ENCODE data around the gene COLQ.
A peak's percentile ranks its signal among the peaks of the same experiment; 100 is the strongest.

The COLQ gene

GRCh38 chr3:15506571-15506970 is 14.9 kb downstream of the COLQ start:
- H3K36me3 Mint-ChIP-seq = no peaks in the 10 kb centered on the region
- H3K27ac Mint-ChIP-seq = no peak overlapping the region
- peaks cover 4% of the 10 kb centered on the region for H3K4me1 Mint-ChIP-seq
- H3K4me3 Mint-ChIP-seq = no peak overlapping the region
- no peak for ATAC-seq
- H3K9me3 Mint-ChIP-seq = no peaks in the 10 kb centered on the region
- H3K27me3 Mint-ChIP-seq = peaks cover 1% of the 10 kb centered on the region

DNA sequence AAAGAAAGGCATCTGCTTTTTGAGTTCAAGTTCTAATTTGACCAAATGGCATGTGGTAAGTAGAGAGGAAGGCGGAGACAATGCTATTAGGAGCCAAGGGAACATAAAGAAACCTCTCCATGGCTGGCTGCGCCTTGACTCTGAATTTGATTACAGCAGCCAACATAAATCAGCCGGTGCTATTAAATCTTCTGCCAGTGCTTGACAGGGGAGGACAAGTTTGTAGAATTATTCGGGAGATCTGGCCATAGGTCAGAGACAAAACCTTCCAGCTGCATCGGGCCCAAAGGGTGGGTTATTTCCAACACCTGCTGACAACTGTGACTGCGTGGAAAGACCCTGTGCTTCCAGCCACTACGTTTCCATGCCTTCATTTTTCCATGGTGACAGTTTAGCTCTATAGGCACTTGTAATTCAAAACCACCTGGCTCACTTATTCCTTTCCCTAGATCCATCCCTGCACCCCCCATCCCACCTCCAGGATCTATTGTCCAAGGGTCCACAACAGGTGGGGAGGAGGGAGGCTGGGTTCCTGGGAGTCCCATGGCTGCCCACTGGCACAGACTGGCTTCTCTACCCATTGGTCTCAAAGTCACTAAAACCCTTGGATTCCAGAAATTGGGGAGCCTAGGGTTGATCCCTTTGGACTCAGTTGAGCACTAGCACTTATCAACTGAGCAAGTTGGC is 15.9 kb downstream of the COLQ start:
- peaks cover 7% of the 10 kb centered on the region for H3K4me1 Mint-ChIP-seq
- H3K9me3 Mint-ChIP-seq = no peaks in the 10 kb centered on the region
- H3K4me3 Mint-ChIP-seq = no peak overlapping the region
- ATAC-seq = no peak
- no peaks in the 10 kb centered on the region for H3K36me3 Mint-ChIP-seq
- no peaks in the 10 kb centered on the region for H3K27me3 Mint-ChIP-seq
- no peak overlapping the region for H3K27ac Mint-ChIP-seq

DNA sequence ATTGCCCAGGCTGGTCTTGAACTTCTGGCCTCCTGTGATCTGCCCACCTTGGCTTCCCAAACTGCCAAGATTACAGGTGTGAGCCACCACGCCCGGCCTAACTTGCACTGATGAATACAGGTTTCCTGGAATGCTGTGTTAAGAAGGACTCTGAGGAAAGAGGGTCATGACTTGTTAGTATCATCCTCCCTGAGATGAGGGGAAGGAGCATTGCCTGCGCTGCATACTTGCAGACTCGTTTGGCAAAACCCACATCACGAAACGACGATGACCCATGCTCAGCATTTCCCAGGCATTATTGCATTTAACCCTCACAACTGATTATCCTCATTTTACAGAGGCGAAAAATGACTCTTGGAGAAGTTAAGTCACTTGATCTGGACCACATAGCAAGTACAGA is 18.9 kb downstream of the COLQ start:
- Mint-ChIP-seq H3K36me3 (no peaks in the 10 kb centered on the region), H3K27me3 (no peaks in the 10 kb centered on the region), H3K9me3 (no peaks in the 10 kb centered on the region), H3K27ac (no peak overlapping the region), H3K4me1 (peaks cover 12% of the 10 kb centered on the region), H3K4me3 (no peak overlapping the region)
- ATAC-seq = no peak

- H3K27ac Mint-ChIP-seq = no peak overlapping the region
- H3K4me3 Mint-ChIP-seq = no peak overlapping the region
- no peaks in the 10 kb centered on the region for H3K9me3 Mint-ChIP-seq
- H3K4me1 Mint-ChIP-seq = peaks cover 12% of the 10 kb centered on the region
- ATAC-seq = no peak
- H3K27me3 Mint-ChIP-seq = no peaks in the 10 kb centered on the region
- no peaks in the 10 kb centered on the region for H3K36me3 Mint-ChIP-seq
These were observed 20.4 kb downstream of the COLQ start for GRCh38 chr3:15501126-15501525.

DNA sequence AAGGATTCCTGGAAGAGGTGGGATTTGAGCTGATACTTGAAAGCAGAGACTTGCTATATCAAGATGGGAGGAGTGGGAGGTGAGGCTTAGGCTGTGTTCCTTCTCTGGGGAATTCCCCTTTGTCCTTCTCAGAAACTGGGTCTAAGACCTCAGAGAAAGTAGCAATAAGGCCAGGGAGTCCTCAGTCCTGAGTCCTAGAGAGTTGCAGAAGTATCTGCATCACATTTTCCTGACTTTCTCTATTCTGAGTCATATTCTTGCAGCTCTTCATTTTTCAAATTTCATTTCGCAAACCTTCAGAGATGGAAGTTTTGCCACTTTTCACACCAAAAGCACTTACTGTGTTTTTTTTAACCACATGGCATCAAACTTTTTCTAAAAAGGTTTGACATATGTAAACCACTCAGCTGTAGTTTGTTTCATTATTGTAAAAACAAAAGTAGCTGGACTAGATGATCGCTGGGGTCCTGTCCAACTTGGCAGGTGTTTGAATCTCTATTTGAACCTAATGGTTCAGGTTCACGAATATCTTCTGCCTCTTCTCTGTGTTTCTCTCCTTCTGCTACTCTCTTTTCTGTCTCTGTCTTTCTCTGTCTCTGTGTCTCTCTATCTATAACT is 21.3 kb downstream of the COLQ start:
- H3K9me3 Mint-ChIP-seq = no peaks in the 10 kb centered on the region
- H3K4me1 Mint-ChIP-seq = peaks cover 12% of the 10 kb centered on the region
- no peak overlapping the region for H3K27ac Mint-ChIP-seq
- H3K27me3 Mint-ChIP-seq = no peaks in the 10 kb centered on the region
- no peaks in the 10 kb centered on the region for H3K36me3 Mint-ChIP-seq
- peak; percentile 68 for ATAC-seq
- no peak overlapping the region for H3K4me3 Mint-ChIP-seq

- no peaks in the 10 kb centered on the region for H3K36me3 Mint-ChIP-seq
- H3K4me3 Mint-ChIP-seq = no peak overlapping the region
- H3K27ac Mint-ChIP-seq = no peak overlapping the region
- peaks cover 9% of the 10 kb centered on the region for H3K4me1 Mint-ChIP-seq
- ATAC-seq = no peak
- no peaks in the 10 kb centered on the region for H3K9me3 Mint-ChIP-seq
- no peaks in the 10 kb centered on the region for H3K27me3 Mint-ChIP-seq
These were observed 22.0 kb downstream of the COLQ start for GRCh38 chr3:15499536-15499935.

DNA sequence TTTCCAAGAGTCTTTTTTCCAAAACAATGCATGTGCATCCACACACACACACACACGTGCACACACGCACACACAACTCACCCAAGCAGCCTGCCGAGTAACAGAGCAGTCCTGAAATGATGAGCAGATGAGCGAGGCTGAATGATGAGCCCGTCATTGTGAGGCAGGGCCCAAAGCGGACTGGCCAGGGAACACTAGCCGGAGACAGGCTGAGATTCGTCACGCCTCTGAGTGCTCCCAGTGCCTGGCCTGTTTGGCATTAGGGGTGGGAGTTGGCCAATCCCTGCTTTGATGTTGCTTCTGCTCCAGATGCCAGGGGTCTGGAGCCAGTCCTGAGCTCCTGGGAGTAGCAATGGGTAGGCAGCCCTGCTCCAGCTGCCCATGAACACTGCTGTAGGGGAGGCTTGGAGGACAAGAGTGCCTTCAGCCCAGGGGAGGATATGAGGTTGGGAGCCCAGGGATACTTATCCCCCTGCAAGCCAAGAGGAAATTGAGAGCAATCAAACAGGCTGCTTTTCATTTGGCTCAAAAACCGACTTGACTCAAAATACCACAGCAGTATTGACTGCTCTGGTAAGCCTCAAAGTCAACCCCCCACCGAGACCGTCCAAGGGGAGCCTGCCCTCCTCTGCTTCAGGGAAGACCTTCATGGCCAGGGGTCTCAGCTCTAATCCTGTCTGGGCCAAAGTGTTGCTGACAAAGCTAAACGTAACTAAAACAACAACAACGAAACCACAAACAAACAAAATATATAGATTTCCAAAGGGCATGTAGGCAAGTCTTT is 22.9 kb downstream of the COLQ start:
- ATAC-seq = no peak
- no peak overlapping the region for H3K27ac Mint-ChIP-seq
- no peak overlapping the region for H3K4me3 Mint-ChIP-seq
- H3K36me3 Mint-ChIP-seq = no peaks in the 10 kb centered on the region
- H3K9me3 Mint-ChIP-seq = no peaks in the 10 kb centered on the region
- H3K27me3 Mint-ChIP-seq = no peaks in the 10 kb centered on the region
- peaks cover 7% of the 10 kb centered on the region for H3K4me1 Mint-ChIP-seq

- Mint-ChIP-seq H3K4me3 (no peak overlapping the region), H3K4me1 (peaks cover 7% of the 10 kb centered on the region), H3K27ac (no peak overlapping the region), H3K27me3 (no peaks in the 10 kb centered on the region), H3K9me3 (no peaks in the 10 kb centered on the region), H3K36me3 (no peaks in the 10 kb centered on the region)
- ATAC-seq = no peak
These were observed 23.5 kb downstream of the COLQ start for GRCh38 chr3:15497964-15498363.

- no peaks in the 10 kb centered on the region for H3K9me3 Mint-ChIP-seq
- H3K27me3 Mint-ChIP-seq = no peaks in the 10 kb centered on the region
- no peak overlapping the region for H3K27ac Mint-ChIP-seq
- ATAC-seq = no peak
- no peaks in the 10 kb centered on the region for H3K36me3 Mint-ChIP-seq
- H3K4me3 Mint-ChIP-seq = no peak overlapping the region
- peaks cover 7% of the 10 kb centered on the region for H3K4me1 Mint-ChIP-seq
These were observed 25.2 kb downstream of the COLQ start for GRCh38 chr3:15496341-15496664.

DNA sequence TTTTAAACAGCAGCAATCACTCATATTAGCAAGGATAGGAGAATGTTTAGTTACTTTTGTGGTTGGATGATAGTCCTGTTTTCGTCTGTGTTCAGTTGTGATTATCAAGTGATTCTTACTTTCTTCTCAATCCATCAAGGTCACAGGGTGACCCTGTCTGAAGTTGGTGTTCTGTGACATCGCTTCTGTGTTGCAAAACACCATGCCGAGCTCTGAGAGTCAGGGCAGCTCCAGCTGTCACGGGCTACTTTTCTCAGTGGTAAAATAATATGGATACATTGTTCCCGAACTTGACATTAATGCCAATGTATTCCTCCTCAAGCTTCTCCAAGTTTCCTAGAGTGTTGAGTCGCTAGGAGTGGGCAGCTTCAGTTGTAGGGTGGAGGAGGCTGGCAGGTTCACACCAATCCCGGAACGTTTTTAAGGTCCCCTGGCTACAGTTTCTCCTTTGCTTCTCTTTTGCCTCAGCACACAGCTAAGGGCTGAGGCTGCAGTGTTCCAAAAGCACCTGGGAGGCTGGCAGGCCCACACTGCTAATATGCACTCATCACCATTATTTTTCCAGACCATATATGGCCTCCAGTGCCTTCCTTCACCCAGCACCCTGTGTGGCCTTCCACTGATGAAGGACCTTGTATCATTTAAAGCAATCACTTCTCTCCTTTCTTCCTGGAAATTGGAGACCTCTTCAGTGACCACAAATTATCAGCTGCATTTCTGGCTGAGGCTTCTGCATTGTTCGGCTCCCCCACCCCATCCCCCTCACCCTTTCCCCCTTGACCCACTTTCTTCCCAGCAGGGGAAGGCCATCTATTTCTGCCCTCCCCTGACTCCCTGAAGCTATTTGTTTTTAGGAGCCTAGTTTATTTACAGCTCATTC is 25.8 kb downstream of the COLQ start:
- Mint-ChIP-seq H3K27ac (no peak overlapping the region), H3K36me3 (no peaks in the 10 kb centered on the region), H3K4me3 (no peak overlapping the region), H3K9me3 (no peaks in the 10 kb centered on the region), H3K4me1 (peaks cover 6% of the 10 kb centered on the region), H3K27me3 (no peaks in the 10 kb centered on the region)
- no peak for ATAC-seq

- Mint-ChIP-seq H3K36me3 (no peaks in the 10 kb centered on the region), H3K4me1 (no peaks in the 10 kb centered on the region), H3K9me3 (no peaks in the 10 kb centered on the region), H3K4me3 (no peak overlapping the region), H3K27ac (no peak overlapping the region), H3K27me3 (no peaks in the 10 kb centered on the region)
- ATAC-seq = no peak
These were observed 28.1 kb downstream of the COLQ start for GRCh38 chr3:15493436-15493835.

- Mint-ChIP-seq H3K27ac (no peak overlapping the region), H3K27me3 (no peaks in the 10 kb centered on the region), H3K36me3 (peaks cover 3% of the 10 kb centered on the region), H3K4me3 (no peak overlapping the region), H3K9me3 (no peaks in the 10 kb centered on the region), H3K4me1 (no peaks in the 10 kb centered on the region)
- ATAC-seq = no peak
These were observed 28.6 kb downstream of the COLQ start for GRCh38 chr3:15492847-15493360.

- Mint-ChIP-seq H3K4me3 (no peak overlapping the region), H3K27me3 (no peaks in the 10 kb centered on the region), H3K4me1 (no peaks in the 10 kb centered on the region)
These were observed 30.4 kb downstream of the COLQ start for GRCh38 chr3:15491143-15491542.

DNA sequence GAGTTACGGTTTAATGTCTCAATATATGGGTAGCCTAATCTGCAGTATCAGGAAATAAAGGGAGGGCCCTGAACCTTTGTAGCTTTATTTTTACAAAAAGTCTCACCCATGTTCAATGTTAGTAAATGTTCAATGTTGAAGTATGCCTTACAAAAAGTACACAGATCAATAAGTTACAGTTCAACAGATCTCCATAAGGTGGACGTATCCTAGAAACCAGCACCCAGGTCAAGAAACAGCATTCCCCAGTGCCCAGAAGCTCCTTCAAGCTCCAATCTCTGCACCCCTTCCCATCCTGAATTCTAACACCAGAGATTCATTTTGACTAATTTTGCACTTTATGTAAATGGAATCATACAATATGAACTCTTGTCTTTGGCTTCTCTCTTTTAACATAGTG is 31.3 kb downstream of the COLQ start:
- Mint-ChIP-seq H3K9me3 (no peaks in the 10 kb centered on the region), H3K36me3 (peaks cover 14% of the 10 kb centered on the region), H3K4me1 (no peaks in the 10 kb centered on the region), H3K27ac (no peak overlapping the region), H3K27me3 (no peaks in the 10 kb centered on the region), H3K4me3 (no peak overlapping the region)
- no peak for ATAC-seq

More at GRCh38 chr3:15491143-15491542, 30.4 kb downstream of the COLQ start:
- ATAC-seq = no peak
- Mint-ChIP-seq H3K27ac (no peak overlapping the region), H3K9me3 (no peaks in the 10 kb centered on the region), H3K36me3 (peaks cover 14% of the 10 kb centered on the region)

- no peak for ATAC-seq
- H3K27ac Mint-ChIP-seq = no peak overlapping the region
- H3K4me1 Mint-ChIP-seq = no peaks in the 10 kb centered on the region
These were observed 33.5 kb downstream of the COLQ start for GRCh38 chr3:15488002-15488401.

More at GRCh38 chr3:15488002-15488401, 33.5 kb downstream of the COLQ start:
- H3K27me3 Mint-ChIP-seq = peaks cover 9% of the 10 kb centered on the region
- H3K4me3 Mint-ChIP-seq = no peak overlapping the region
- H3K9me3 Mint-ChIP-seq = no peaks in the 10 kb centered on the region
- H3K36me3 Mint-ChIP-seq = peaks cover 19% of the 10 kb centered on the region
